DOHH2 (cell line): Measurements from ENCODE around the gene NELFE.

Experiments used
- CTCF ChIP-seq: fragments of 200-600 bp; sonication (generic); IDR thresholded peaks from one replicate; pipeline ENCODE4 v1.5.1; 2014; ENCODE audit warnings: antibody characterized with exemption, mild to moderate bottlenecking, low read depth, low read length; ENCODE audit not compliant: poor library complexity, severe bottlenecking
- EZH2phosphoT487 ChIP-seq: fragments of 200-600 bp; sonication (generic); IDR thresholded peaks from 2 replicates; pipeline ENCODE4 v1.6.1; 2017; ENCODE audit warnings: borderline replicate concordance, mild to moderate bottlenecking, antibody characterized with exemption, low read length, moderate library complexity, mixed read lengths

DNA sequence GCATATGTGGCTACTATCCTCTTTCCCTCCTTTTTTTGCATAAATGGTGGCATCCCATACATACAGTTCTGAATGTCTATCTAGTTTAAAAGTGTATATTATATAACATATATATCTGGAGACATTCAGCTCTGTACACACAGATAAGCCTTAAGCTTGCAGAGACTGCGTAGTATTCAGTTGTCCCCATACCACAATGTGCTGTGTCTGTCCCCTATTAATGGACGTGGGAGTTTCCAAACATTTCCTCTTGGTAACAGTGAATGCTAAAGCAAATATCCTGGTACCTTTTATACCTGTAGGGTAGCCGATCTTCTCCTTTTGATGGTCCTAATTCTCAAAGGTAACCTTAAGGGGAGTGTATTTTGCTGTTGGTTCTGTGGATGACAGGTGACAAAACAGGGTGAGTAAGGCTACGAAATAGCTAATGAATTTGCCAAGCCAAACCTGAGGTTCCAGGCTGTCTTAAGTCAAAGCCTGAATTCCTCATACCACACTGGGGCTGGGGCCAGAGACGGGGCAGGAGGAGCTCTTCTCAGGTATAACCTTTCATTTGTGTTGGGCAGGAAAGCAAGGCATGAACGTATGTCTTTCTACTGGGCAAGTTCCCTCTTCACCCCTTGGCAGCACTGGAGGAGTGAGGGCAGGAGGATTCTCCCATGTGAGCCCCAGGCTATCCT is 39.0 kb downstream of the NELFE start:
- TF ChIP-seq EZH2phosphoT487, result no peak
- TF ChIP-seq CTCF, result no peak
